Loucy (cell line): Measurements from ENCODE around the gene GRPR.
"Not testable (repeated sequence)": the region's sequence is repeated elsewhere in the genome, so short reads cannot be mapped to it uniquely, and the experiment has no call there.

ENCODE experiments used
- H2AFZ ChIP-seq: fragments of 200-600 bp; sonication (generic); 2 replicates; pipeline ENCODE4 v1.6.0; 2016; ENCODE audit warnings: antibody characterized with exemption, mild to moderate bottlenecking, low read length, moderate library complexity
- H3F3A ChIP-seq: fragments of 200-600 bp; 2 replicates; pipeline ENCODE4 v1.6.0; 2016; ENCODE audit warnings: antibody characterized with exemption, low read depth, mild to moderate bottlenecking
- H3K27me3 ChIP-seq: fragments of 200-600 bp; sonication (generic); 2 replicates; pipeline ENCODE4 v1.6.1; 2014; ENCODE audit warnings: low read length, mild to moderate bottlenecking; ENCODE audit not compliant: insufficient read depth, poor library complexity, severe bottlenecking
- H3K36me3 ChIP-seq: fragments of 200-600 bp; sonication (generic); 2 replicates; pipeline ENCODE4 v1.6.1; 2016; ENCODE audit warnings: low read length; ENCODE audit not compliant: insufficient read depth
- H3K4me1 ChIP-seq: fragments of 200-600 bp; sonication (generic); 2 replicates; pipeline ENCODE4 v1.5.1; 2014; ENCODE audit warnings: low read length, mild to moderate bottlenecking; ENCODE audit not compliant: insufficient read depth, poor library complexity, severe bottlenecking
- H3K4me2 ChIP-seq: fragments of 200-600 bp; sonication (generic); 2 replicates; pipeline ENCODE4 v1.6.0; 2014; ENCODE audit warnings: antibody characterized with exemption, low read length, low read depth, mild to moderate bottlenecking; ENCODE audit not compliant: poor library complexity, severe bottlenecking
- H3K4me3 ChIP-seq: fragments of 200-600 bp; sonication (generic); 2 replicates; pipeline ENCODE4 v1.5.1; 2014; ENCODE audit warnings: low read length, mild to moderate bottlenecking, mixed read lengths; ENCODE audit not compliant: poor library complexity, severe bottlenecking
- H3K79me2 ChIP-seq: fragments of 200-600 bp; sonication (generic); 2 replicates; pipeline ENCODE4 v1.6.1; 2014; ENCODE audit warnings: low read length; ENCODE audit not compliant: insufficient read depth
- H3K9ac ChIP-seq: fragments of 200-600 bp; sonication (generic); 2 replicates; pipeline ENCODE4 v1.6.0; 2014; ENCODE audit warnings: mild to moderate bottlenecking, low read depth, low read length, moderate library complexity; ENCODE audit not compliant: poor library complexity, severe bottlenecking
- H3K9me2 ChIP-seq: fragments of 200-600 bp; sonication (generic); replicated peaks from 2 replicates; pipeline ENCODE4 v1.6.1; 2016; ENCODE audit warnings: low read depth, low read length, mixed read lengths
- H3K9me3 ChIP-seq: fragments of 200-600 bp; sonication (generic); 2 replicates; pipeline ENCODE4 v1.6.1; 2014; ENCODE audit warnings: mild to moderate bottlenecking, antibody characterized with exemption, low read length, low read depth; ENCODE audit not compliant: insufficient read depth
- H4K20me1 ChIP-seq: fragments of 200-600 bp; sonication (generic); 2 replicates; pipeline ENCODE4 v1.6.0; 2014; ENCODE audit warnings: antibody characterized with exemption, low read length, mild to moderate bottlenecking; ENCODE audit not compliant: insufficient read depth, poor library complexity, severe bottlenecking
- CTCF ChIP-seq: fragments of 200-600 bp; sonication (generic); conservative IDR thresholded peaks from 2 replicates; pipeline ENCODE4 v1.5.1; 2014; ENCODE audit warnings: mild to moderate bottlenecking, antibody characterized with exemption, low read length
- EZH2phosphoT487 ChIP-seq: fragments of 200-600 bp; IDR thresholded peaks from 2 replicates; pipeline ENCODE4 v1.6.1; 2018; ENCODE audit warnings: antibody characterized with exemption, mild to moderate bottlenecking, moderate library complexity, borderline replicate concordance

The GRPR gene

GRCh38 chrX:16172391-16172790 is 49.0 kb downstream of the GRPR start:
- no peak overlapping the region for H2AFZ ChIP-seq
- H3K9ac ChIP-seq = no peak overlapping the region
- no peaks in the 10 kb centered on the region for H3K4me1 ChIP-seq
- no peaks in the 10 kb centered on the region for H3K27me3 ChIP-seq
- TF ChIP-seq EZH2phosphoT487 (no peak), CTCF (no peak)
- no peaks in the 10 kb centered on the region for H3K9me2 ChIP-seq
- no peaks in the 10 kb centered on the region for H4K20me1 ChIP-seq
- H3K79me2 ChIP-seq = no peaks in the 10 kb centered on the region
- H3K36me3 ChIP-seq = no peaks in the 10 kb centered on the region
- no peak overlapping the region for H3K4me2 ChIP-seq
- no peaks in the 10 kb centered on the region for H3K9me3 ChIP-seq
- no peak overlapping the region for H3K4me3 ChIP-seq
- no peaks in the 10 kb centered on the region for H3F3A ChIP-seq

GRCh38 chrX:16175329-16176061 is 52.1 kb downstream of the GRPR start:
- Histone ChIP-seq H3K9ac (no peak overlapping the region), H3K4me3 (no peak overlapping the region), H2AFZ (no peak overlapping the region), H3F3A (no peaks in the 10 kb centered on the region), H3K9me2 (no peaks in the 10 kb centered on the region), H3K79me2 (no peaks in the 10 kb centered on the region), H3K36me3 (no peaks in the 10 kb centered on the region), H4K20me1 (no peaks in the 10 kb centered on the region), H3K27me3 (no peaks in the 10 kb centered on the region), H3K9me3 (no peaks in the 10 kb centered on the region), H3K4me2 (no peak overlapping the region), H3K4me1 (no peaks in the 10 kb centered on the region)
- no peak for TF ChIP-seq EZH2phosphoT487
- no peak for TF ChIP-seq CTCF

GRCh38 chrX:16177260-16177659 is 53.9 kb downstream of the GRPR start:
- Histone ChIP-seq H3K9ac (no peak overlapping the region), H3K9me2 (no peaks in the 10 kb centered on the region), H3K79me2 (no peaks in the 10 kb centered on the region), H3K4me3 (no peak overlapping the region), H3K4me2 (no peak overlapping the region), H3K27me3 (no peaks in the 10 kb centered on the region), H3K4me1 (no peaks in the 10 kb centered on the region), H3F3A (no peaks in the 10 kb centered on the region), H2AFZ (no peak overlapping the region), H3K36me3 (no peaks in the 10 kb centered on the region), H3K9me3 (no peaks in the 10 kb centered on the region), H4K20me1 (no peaks in the 10 kb centered on the region)
- TF ChIP-seq CTCF (no peak), EZH2phosphoT487 (no peak)

GRCh38 chrX:16183843-16184242 is 60.5 kb downstream of the GRPR start:
- H3F3A ChIP-seq, H3K27me3 ChIP-seq, H3K4me1 ChIP-seq, H3K9me2 ChIP-seq, H4K20me1 ChIP-seq, H3K36me3 ChIP-seq, H3K79me2 ChIP-seq, H3K9me3 ChIP-seq, H3K9ac ChIP-seq, H3K4me2 ChIP-seq, H3K4me3 ChIP-seq, H2AFZ ChIP-seq: not testable (repeated sequence)
